GM21825 (cell line): ENCODE data around the gene SLC5A9.

Source experiments
- ATAC-seq: cut with Tn5 transposase; IDR thresholded peaks from one replicate; pipeline ENCODE4 v1.9.1; 2021; ENCODE audit warnings: mild to moderate bottlenecking, moderate library complexity; ENCODE audit not compliant: unreplicated experiment

SLC5A9 gene

DNA sequence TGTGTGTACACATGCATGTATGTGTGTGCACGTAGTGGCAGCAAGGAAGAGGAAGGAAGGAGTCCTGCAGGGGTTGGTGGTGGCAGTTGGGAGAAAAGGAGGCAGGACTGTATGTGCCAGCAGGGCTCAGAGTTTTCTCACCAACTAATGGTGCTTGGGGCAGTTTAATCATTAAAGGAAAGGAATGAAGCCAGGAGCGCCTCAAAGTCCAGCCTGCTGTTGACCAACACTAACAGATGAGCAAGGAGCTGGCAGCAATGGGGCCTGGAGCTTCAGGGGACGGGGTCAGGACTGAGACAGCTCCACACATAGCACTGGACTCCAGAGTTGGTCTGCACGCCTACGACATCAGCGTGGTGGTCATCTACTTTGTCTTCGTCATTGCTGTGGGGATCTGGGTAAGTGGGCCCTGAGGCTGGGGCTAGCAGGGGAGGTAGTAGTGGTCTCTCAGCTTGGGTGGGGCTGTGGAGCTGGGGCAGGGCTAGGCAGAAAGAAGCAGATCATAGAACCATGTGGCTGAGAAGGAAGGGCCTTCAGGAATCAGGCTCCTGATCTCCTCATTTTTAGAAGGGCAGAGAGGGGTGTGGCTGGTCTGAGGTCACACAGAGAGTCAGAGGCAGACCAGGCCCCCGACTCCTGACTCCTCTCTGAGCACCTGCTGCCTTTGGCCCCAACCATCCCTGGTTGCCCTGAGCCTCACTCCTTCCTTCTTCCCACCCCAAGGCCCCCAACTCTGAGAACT, at the start of gene SLC5A9:
SLC5A9 (plus strand) TSS at position 216 of the 742 bp plus-strand sequence; CDS start at position 237, 21 bp downstream.
- no peak for ATAC-seq

DNA sequence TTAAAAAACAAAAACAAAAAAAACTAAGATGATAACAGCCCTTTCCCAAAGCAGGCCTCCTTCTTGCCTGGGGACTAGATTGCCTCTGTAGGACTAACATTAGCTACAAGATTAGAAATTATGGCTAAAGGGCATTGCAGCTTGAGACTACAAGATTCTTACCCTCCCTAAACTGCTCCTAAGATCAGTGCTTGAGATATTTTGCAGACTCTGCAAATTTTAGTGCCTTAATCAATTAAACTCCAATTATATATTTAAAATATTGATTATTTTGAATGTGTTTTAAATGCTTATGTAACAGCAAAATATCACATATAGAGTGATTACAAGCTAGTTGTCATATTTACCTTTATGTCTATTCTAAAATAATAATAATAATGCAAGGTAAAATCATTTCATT, 47.4 kb upstream of the SLC5A9 start:
- no peak for ATAC-seq

GRCh38 chr1:48177257-48177656, 45.3 kb upstream of the SLC5A9 start:
- ATAC-seq, result no peak

DNA sequence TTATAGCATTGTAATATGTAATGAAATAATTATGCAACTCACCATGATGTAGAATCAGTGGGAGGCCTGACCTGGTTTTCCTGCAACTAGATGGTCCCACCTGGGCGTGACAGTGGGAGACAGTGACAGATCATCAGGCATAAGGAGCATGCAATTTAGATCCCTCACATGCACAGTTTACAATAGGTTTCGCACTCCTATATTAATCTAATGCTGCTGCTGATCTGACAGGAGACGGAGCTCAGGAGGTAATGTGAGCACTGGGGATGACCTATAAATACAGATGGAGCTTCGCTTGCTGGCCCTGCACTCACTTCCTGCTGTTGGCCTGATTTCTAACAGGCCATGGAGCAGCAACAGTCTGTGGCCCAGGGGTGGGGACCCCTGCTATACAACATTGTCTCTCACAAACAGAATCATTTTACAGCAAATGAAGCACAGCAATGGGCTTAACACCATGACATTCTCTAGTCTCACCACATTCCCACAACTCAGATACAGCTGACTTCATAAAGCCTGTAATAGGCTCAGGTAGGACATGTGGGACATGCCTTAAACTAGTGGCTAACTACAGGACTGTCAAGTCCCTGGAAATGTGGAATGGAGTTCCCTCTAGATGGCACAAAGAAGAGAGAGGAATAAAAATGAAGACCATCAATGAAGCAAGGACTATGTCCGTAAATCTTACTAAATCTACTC, 40.7 kb upstream of the SLC5A9 start:
- ATAC-seq, result no peak

- no peak for ATAC-seq
These were observed 40.1 kb upstream of the SLC5A9 start for GRCh38 chr1:48182439-48182838.

DNA sequence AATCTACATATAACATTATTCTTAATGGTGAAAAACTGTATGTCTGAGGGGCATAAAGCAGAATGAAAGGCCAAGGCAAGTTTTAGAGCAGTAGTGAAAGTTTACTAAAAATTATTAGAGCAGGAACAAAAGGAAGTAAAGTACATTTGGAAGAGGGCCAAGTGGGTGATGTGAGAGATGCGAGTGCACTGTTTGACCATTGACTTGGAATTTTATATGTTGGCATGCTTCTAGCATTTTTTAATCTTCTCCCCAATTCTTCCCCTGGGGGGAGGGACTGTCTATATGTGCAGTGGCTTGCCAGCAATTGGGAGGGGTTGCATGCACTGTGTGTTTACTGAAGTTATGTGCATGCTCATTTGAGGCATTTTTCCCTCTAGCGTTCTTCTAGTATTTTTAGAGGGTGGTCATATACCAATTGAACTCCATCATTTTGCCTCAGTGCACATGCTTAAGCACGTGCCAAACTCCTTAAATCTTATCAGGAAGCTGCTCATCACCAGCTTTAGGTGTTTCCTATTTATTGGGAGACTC, 36.1 kb upstream of the SLC5A9 start:
- no peak for ATAC-seq

DNA sequence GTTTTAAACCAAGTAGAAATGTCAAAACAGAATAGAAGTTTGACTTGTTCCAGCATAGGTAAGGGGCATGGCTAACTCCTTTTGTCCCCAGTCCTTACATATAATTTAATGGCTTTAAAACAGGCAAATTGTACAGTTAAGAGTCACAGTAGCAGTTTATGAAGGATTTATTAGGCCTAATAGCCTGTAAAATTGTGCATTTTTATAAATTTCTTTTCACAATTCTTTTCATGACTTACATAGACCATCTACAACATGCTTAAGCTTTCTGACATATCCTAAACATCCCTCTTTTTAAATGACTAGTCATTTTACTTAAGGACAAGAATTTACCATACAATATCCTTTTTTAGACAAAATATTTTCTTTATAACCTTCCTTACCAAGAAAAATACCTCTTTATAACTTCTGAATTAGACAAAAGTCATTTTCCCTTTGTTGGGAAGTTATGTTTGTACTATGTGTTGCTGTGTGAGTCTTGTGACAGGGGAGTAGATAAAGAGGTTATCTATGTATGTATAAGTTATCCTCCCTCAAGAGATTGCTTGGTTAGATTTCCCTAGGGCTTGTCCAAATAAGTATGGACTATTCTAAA, 34.5 kb upstream of the SLC5A9 start:
- no peak for ATAC-seq

- ATAC-seq, result no peak
These were observed 31.6 kb upstream of the SLC5A9 start for GRCh38 chr1:48190881-48191280.

- ATAC-seq, result no peak
These were observed 27.7 kb upstream of the SLC5A9 start for GRCh38 chr1:48194801-48195200.

- ATAC-seq, result no peak
These were observed 26.3 kb upstream of the SLC5A9 start for GRCh38 chr1:48196237-48196636.

- ATAC-seq, result no peak
These were observed 23.5 kb upstream of the SLC5A9 start for GRCh38 chr1:48198970-48199369.

GRCh38 chr1:48200166-48200900, 22.2 kb upstream of the SLC5A9 start:
- no peak for ATAC-seq

- no peak for ATAC-seq
These were observed 20.3 kb upstream of the SLC5A9 start for GRCh38 chr1:48202030-48202752.

GRCh38 chr1:48203287-48203900, 19.1 kb upstream of the SLC5A9 start:
- ATAC-seq, result no peak

DNA sequence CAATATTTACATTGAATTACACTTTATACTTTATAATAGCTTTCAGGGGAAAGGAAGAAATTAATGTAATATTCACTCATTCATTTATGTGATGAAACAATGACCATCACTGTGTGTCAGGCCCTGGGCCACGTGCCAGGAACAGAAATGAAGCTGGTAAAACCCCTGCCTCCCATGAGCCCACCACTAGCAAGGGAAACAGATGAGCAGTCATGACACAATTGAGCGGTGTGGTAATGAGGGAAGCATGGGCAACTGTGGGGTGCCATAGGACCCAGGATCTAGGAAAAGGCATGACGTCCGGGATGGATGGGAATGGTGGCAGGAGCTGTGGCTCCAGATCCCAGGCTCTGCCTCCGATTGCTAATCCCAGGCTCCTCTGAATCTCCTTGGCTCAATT, 17.0 kb upstream of the SLC5A9 start:
- ATAC-seq, result no peak

GRCh38 chr1:48206371-48206770, 16.1 kb upstream of the SLC5A9 start:
- no peak for ATAC-seq

GRCh38 chr1:48207131-48207530, 15.4 kb upstream of the SLC5A9 start:
- no peak for ATAC-seq

DNA sequence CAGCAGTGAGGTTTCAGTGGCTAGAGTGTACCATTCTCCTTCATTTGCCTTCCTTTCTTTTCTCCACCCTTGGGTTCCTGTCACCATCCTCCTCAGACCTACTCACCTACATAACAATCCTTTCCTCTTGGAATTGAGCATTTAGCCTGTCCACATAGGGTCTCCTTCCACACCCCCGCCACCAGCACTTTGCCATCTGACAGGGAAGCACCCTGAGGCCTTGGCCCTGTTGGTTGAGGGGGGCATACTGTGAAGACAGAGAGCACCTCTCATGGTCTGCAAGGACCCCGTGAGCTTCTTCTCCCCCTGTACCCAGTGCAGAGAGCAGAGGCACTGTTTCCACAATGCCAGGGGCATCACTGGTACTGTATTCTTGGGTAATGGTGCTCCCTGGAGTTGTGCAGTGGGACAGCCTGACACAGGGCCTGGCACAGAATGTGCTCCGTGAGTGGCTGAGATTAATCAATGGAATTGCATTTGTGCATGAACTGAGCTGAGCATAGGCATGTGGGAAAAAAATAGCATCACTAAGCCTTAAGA, 14.9 kb upstream of the SLC5A9 start:
- no peak for ATAC-seq

DNA sequence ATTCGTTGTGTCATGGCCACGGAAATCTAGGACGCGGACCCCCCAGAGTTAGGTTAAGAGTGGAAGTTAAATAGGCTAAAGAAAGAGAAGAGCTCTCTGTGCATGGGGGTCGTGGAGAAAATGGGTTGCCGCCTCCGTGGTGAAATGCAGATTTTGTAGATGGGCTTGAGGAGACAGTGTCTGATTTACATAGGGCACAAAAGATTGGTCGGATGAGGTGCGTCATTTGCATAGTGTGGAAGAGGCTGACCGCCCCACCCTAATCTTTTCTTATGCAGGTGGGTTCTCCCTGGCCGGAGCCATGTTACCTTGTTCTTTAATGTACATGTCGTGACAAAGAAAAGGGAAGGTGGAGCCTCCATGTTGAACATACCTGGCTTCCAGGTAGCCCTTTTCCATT, 14.3 kb upstream of the SLC5A9 start:
- ATAC-seq, result no peak

DNA sequence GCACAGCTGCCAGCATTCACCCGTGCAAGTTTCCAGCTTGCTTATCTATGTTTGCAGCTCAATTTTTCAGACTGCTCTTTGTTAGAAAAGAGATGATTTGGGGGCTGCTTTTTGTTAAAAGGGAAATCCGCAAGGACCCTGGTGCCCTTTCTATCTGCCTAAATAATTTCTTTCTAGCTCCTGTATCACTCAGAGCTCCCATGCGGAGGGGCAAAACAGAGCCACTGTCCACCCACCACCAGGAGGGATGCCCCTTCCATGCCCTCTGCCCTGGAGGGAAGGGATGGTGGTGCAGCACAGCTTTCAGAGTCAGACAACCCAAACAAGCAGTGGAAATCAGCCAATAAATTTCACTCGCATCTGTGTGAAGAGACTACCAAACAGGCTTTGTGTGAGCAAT, 13.9 kb upstream of the SLC5A9 start:
- ATAC-seq, result no peak
